Fibroblast of pulmonary artery (primary cell): ENCODE data around the gene LCOR.
A peak's percentile ranks its signal among the peaks of the same experiment; 100 is the strongest.

Experiments
- DNase-seq: peaks from one replicate; pipeline ENCODE4 v3.0.0-alpha.2; 2010; ENCODE audit warnings: low read depth
- H3K4me3 ChIP-seq: replicated peaks from 2 replicates; pipeline ENCODE4 v1.5.1; 2011; ENCODE audit warnings: low read depth, mild to moderate bottlenecking, control low read depth, low read length, moderate library complexity
- TF ChIP-seq, protein P1 (sequence below): IDR thresholded peaks from 2 replicates; pipeline ENCODE4 v1.5.1; 2011; ENCODE audit warnings: mild to moderate bottlenecking, control low read depth, low read length, inconsistent platforms; ENCODE audit errors: missing control alignments

LCOR gene

DNA sequence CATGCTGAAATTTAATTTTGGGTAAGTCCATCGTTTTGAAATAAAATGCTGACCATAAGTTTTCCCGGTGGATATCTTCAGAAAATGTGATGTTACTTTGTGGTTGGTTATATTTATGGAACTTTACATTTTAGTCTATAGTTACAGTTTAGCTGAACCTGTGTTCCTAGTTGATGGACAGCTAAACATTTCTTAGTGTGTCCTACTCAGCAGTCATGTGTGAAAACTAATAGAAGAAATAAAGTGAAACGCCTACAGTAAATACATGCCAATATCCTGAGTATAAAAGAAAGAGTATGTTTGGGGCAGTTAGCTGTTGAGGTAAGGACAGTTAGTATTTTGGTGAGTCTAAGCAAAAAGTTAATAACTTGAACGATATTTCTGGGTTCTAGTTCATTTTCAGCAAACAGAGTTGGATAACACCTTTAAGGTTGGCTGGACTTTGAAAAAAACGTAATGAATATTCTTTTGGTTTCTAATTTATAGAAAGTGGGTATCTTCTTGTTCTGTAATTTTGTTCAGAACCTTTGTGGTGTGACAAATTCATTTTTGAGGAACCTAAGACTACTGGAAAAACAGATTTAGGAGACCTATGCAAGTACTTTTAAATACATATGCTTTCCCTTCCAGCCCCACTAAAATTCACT is 28.7 kb downstream of the LCOR start:
- no peak for DNase-seq
- TF ChIP-seq, protein P1, sequence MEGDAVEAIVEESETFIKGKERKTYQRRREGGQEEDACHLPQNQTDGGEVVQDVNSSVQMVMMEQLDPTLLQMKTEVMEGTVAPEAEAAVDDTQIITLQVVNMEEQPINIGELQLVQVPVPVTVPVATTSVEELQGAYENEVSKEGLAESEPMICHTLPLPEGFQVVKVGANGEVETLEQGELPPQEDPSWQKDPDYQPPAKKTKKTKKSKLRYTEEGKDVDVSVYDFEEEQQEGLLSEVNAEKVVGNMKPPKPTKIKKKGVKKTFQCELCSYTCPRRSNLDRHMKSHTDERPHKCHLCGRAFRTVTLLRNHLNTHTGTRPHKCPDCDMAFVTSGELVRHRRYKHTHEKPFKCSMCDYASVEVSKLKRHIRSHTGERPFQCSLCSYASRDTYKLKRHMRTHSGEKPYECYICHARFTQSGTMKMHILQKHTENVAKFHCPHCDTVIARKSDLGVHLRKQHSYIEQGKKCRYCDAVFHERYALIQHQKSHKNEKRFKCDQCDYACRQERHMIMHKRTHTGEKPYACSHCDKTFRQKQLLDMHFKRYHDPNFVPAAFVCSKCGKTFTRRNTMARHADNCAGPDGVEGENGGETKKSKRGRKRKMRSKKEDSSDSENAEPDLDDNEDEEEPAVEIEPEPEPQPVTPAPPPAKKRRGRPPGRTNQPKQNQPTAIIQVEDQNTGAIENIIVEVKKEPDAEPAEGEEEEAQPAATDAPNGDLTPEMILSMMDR, result no peak
- H3K4me3 ChIP-seq, result no peak overlapping the region

DNA sequence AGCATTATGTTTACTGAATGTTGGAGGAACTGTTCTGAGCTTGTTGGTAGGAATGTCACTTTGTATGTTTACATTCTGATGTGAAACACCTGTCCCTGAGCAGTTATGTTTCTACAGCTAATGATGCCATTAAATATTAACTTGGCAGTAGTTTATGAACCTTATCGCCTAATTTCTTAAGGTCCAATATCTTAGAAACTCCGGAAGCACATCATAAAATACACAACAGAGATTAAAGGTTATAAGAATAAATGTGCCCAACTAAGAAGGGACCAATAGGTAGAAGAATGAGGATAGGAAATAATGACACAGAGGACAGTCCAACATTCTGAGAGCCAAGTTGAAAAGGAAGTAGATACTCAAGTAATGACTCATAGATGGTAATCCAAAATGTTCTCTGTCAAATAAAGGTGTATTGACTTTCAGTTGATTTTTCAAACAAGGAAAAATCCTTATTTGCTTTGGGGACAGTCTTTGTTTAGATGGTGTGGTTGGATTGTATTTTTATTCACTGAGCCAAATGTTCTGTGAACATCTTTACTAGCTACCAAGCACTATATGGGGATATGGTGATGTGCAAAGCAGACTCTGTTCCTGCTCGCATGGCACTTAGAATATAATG is 31.9 kb downstream of the LCOR start:
- peak; percentile 58 for DNase-seq
- H3K4me3 ChIP-seq, result no peak overlapping the region
- TF ChIP-seq, protein P1, result no peak

DNA sequence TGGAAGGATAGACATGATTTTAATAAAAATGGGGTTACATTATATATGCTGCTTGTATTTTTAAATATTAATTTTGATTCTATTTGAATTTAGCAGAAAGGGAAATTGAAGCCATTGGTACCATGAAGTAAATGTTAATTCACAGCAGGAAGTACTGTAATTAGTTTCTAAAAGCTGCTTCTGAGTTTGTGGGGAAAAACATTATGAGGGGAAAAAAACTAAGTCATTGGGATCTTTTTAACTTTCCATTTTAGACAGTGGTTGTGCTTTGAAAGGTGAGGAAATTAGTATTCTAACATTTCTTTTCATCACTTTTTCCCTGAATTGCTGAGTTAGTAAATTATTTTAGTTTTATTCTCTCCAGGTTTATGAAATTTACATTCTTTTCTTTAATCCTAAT is 41.0 kb downstream of the LCOR start:
- DNase-seq, result no peak
- no peak overlapping the region for H3K4me3 ChIP-seq
- TF ChIP-seq, protein P1, result no peak

DNA sequence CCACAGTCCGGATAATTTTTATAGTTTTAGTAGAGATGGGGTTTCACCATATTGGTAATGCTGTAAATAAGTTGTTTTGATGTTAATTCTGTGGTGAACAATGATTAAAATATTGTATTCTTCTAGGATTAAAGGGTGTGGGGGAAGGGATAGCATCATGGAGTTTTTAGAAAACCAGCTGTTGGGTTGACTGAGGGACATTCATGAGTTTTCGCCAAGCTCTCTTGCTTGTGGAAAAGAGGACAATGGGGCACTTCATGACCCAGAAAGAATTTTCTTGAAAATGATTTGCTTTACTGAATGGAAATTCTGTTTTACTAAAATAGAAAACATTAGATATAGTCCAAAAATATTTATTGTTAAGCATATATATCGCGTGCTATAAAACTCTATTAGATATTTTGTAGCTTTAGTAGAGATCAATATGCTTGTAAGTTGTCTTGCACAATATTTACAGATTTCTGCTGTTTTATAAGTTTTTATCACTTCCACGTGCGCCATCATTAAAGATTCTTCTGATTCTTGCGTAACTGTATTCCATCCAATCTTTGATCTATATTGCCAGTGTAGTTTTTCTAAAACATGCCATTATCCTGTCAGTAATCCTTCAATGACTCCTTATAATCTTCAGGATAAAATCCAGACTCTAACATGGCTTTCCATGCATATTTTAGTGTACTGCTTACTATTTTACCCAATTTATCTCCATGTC is 41.8 kb downstream of the LCOR start:
- H3K4me3 ChIP-seq, result no peak overlapping the region
- DNase-seq, result no peak
- TF ChIP-seq, protein P1, result no peak

DNA sequence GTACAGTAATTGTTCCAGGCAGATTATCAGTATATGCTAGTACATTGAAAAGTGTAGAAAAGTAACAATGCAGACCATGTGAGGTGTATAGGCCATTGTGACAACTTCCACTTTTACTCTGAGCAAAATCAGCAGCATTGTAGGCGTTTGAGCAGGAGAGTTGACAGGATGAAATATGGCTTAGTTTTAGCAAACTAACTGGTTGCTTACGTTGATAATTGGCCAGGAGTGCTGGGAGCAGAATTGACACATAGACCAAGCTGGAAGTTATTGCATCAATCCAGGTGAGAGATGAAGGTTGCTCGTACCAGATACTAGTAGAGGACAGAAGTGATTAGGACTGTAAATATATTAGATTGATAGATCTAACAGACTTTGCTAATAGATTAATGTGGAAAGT is 46.0 kb downstream of the LCOR start:
- no peak overlapping the region for H3K4me3 ChIP-seq
- DNase-seq, result no peak
- TF ChIP-seq, protein P1, result no peak

DNA sequence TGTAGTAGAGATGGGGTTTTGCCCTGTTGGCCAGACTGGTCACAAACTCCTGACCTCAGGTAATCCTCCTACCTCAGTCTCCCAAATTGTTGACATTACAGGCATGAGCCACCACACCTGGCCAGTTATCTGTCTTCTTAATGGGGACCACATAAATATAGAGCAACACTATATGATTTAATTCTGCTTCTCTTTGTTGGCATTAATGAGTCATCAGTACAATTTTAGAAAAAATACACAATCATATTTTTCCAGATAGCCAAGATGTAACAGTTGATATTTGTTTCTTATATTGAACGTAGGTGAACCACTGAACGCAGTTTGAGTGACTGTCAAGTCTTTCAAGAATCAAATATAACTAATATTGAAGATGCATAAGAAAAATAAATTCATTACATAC is 48.5 kb downstream of the LCOR start:
- DNase-seq, result no peak
- TF ChIP-seq, protein P1, result no peak
- H3K4me3 ChIP-seq, result no peak overlapping the region
